ENCODE results near the gene VTI1B.

- TF ChIP-seq POLR2AphosphoS5 (IDR thresholded peaks at IDR 0.05; ENCODE audit: insufficient read depth in 1 of 2, low read depth in 1 of 2) (no peak), CTCF (IDR thresholded peaks at IDR 0.05) (no peak), POLR2A (IDR thresholded peaks at IDR 0.05) (no peak)
Observed at GRCh38 chr14:67721875-67722274, 47.4 kb upstream of the VTI1B start.

All from vagina (tissue), 2 donors.